Stomach (tissue), 4 donors: Measurements from ENCODE around the gene GCH1.

Experiments
- CTCF ChIP-seq, 7 experiments: fragments of 450-650 bp in 4 of 7; fragments of 200-600 bp in 3 of 7; sonication (generic) in 3 of 7; IDR thresholded peaks; one replicate each; pipeline ENCODE4 v1.5.1; 2016 to 2019; ENCODE audit warnings: antibody characterized with exemption in 7 of 7, control low read depth in 2 of 7, mild to moderate bottlenecking in 1 of 7
- EP300 ChIP-seq: sonication (generic); formaldehyde crosslinking; IDR thresholded peaks from one replicate; pipeline ENCODE4 v1.6.1; 2017; ENCODE audit warnings: antibody characterized with exemption
- POLR2A ChIP-seq, 4 donors: fragments of 450-650 bp; IDR thresholded peaks; one replicate each; pipeline ENCODE4 v1.6.1; 2016; ENCODE audit warnings: antibody characterized with exemption in 4 of 4, control low read depth in 2 of 4, mild to moderate bottlenecking in 1 of 4, moderate library complexity in 1 of 4

- TF ChIP-seq CTCF (IDR thresholded peaks at IDR 0.05) (no peak), POLR2A (IDR thresholded peaks at IDR 0.05) (no peak), EP300 (no peak)
Measured at GRCh38 chr14:54946500-54946899, 43.9 kb upstream of the GCH1 start.
